Psoas muscle (tissue), 8 donors: ENCODE results near the gene WWTR1. TPM values are rescaled to one million over a fixed set of nuclear protein-coding genes. Genes with fewer than 3 reads are reported as not detected.

ENCODE experiments used
- ATAC-seq, 4 donors: fragments of 200-7000 bp; cut with Tn5 transposase; one replicate each; pipeline ENCODE4 v1.9.1; 2020; ENCODE audit warnings: moderate library complexity in 3 of 4, mild to moderate bottlenecking in 2 of 4
- DNase-seq, 2 donors: peaks; one replicate each; pipeline ENCODE4 v3.0.0-alpha.2; 2020
- H3K27ac ChIP-seq: fragments of 200-600 bp; one replicate; pipeline ENCODE4 v1.8.0; 2022
- H3K27me3 ChIP-seq, 3 donors: fragments of 200-600 bp in 1 of 3; one replicate each; pipeline versions ENCODE4 v1.6.1 to v1.8.0; 2013 to 2022; ENCODE audit warnings: low read length in 2 of 3, mild to moderate bottlenecking in 2 of 3, moderate library complexity in 1 of 3; ENCODE audit not compliant: insufficient read depth in 3 of 3
- H3K36me3 ChIP-seq, 2 donors: fragments of 200-600 bp in 1 of 2; one replicate each; pipeline versions ENCODE4 v1.6.1 to v1.8.0; 2013 to 2022; ENCODE audit warnings: low read depth in 1 of 2, mild to moderate bottlenecking in 1 of 2, moderate library complexity in 1 of 2; ENCODE audit not compliant: insufficient read depth in 1 of 2
- H3K4me1 ChIP-seq: fragments of 200-600 bp; one replicate; pipeline ENCODE4 v1.8.0; 2022
- H3K4me3 ChIP-seq: fragments of 200-600 bp; one replicate; pipeline ENCODE4 v1.8.0; 2022; ENCODE audit warnings: mild to moderate bottlenecking
- H3K9me3 ChIP-seq: fragments of 200-600 bp; one replicate; pipeline ENCODE4 v1.8.0; 2022
- CTCF ChIP-seq: fragments of 200-600 bp; IDR thresholded peaks from one replicate; pipeline ENCODE4 v1.8.0; 2022; ENCODE audit warnings: antibody characterized with exemption
- WGBS, 3 donors: extraction: QIAGEN DNeasy Blood & Tissue Kit; methylation state at CpG; one replicate each; pipeline versions ENCODE4 v1.1.6 to v1.1.7; 2013; 5-methylcytosine and 5-hydroxymethylcytosine counted together
- intact Hi-C, 2 donors: fragments of 100-400 bp; cut with DNase I; formaldehyde crosslinking; loops; one replicate each; pipeline versions ENCODE4 v1.11.0 to v1.14.2; 2022
- polyA plus RNA-seq, 3 donors: library from polyadenylated mRNA; stranded (reverse); fragments of 200-250 nt; gene quantifications; one replicate each; pipeline ENCODE4 v1.2.3, GENCODE V29; 2013
- total RNA-seq, 4 donors: library from RNA; stranded (reverse); fragmentation: NEBNext Ultra II Directional in 2 of 4; extraction: Animal tissue kit (Norgen Biotek cat#: 25700) in 2 of 4; gene quantifications; one replicate each; pipeline versions ENCODE4 v1.2.1 to v1.2.4, GENCODE V29; 2021 to 2023
- donor health status: healthy with polysubstance abuse.
- donor health status: DM: no; HTN: no; CAD: no; lungs with moderate emphysema.
- donor health status: Bipolar disorder and iron deficiency.
- donor health status: healthy.
- donor health status: DM: yes; HTN: yes; CAD: no.
- donor health status: DM: no; HTN: no; CAD: no.
- donor health status: DM: no; HTN: no; CAD: no.
- donor health status: DM: yes; HTN: yes; CAD: no.

WWTR1 gene
- total and polyA plus RNA-seq, 7 donors, result 6.7 to 53.5 (median 24.7) TPM

DNA sequence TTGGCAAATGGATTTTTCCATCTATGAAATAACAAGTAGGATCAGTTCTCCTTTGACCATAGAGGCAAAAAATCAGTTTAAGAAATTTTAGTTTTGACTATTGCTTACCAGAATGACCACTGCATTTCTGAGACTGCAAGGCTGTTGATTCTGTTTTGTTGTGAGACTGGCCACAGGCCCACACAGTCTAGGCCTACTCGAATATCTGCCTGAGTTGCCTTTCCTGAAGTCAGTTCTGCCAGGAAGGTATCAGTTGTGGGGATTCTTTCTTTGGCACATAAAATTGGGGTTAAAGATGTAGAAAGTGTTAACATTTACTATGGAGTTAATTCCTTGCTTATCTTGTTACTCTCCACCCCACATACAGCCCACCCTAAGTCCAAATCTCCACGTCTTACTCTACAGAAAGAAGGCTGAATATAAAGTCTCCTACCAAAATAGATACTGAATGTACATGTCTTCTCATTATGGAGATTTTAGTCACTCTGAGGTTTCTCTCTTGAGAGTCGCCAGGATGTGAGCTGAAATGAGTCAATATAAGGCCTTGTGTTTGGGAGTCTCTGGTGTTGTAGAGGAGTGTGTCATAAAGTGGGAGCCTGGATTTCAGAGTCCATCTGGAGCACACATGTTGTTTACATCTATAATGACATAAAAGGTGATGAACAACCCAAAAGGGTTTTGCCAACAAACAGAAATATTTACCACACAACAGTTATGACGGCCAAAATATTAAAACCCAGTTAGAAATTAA lies 45.0 kb upstream of the WWTR1 start:
- peaks cover 4% of the 10 kb centered on the region for H3K9me3 ChIP-seq
- TF ChIP-seq CTCF, result no peak
- DNase-seq (no peak), ATAC-seq (peak in 2 of 4 donors; percentile 46 to 49)
- WGBS, 3 donors, result 63 to 78% (median 76%) methylated on average over 4 of the region's 4 CpGs
- H3K36me3 ChIP-seq, result no peaks in the 10 kb centered on the region
- no peak overlapping the region for H3K4me3 ChIP-seq
- no peaks in the 10 kb centered on the region for H3K27me3 ChIP-seq
- no peaks in the 10 kb centered on the region for H3K4me1 ChIP-seq
- no peak overlapping the region for H3K27ac ChIP-seq
- intact Hi-C loops, result loop anchor here in 1 of 2 donors (5.0 kb wide), 1 partner anchor 36 kb away; no protein-coding TSS in a partner anchor

- ATAC-seq (no peak), DNase-seq (no peak)
- H3K9me3 ChIP-seq, result peaks cover 4% of the 10 kb centered on the region
- no peaks in the 10 kb centered on the region for H3K36me3 ChIP-seq
- no peaks in the 10 kb centered on the region for H3K27me3 ChIP-seq
- no peaks in the 10 kb centered on the region for H3K4me1 ChIP-seq
- H3K27ac ChIP-seq, result no peak overlapping the region
- intact Hi-C loops, result loop anchor here in 1 of 2 donors (5.0 kb wide), 1 partner anchor 35 kb away; no protein-coding TSS in a partner anchor
- H3K4me3 ChIP-seq, result no peak overlapping the region
- 97 to 100% (median 100%) methylated on average over 1 of the region's 1 CpG for WGBS, 3 donors
- TF ChIP-seq CTCF, result no peak
Observed at GRCh38 chr3:149701977-149702350, 44.1 kb upstream of the WWTR1 start.

DNA sequence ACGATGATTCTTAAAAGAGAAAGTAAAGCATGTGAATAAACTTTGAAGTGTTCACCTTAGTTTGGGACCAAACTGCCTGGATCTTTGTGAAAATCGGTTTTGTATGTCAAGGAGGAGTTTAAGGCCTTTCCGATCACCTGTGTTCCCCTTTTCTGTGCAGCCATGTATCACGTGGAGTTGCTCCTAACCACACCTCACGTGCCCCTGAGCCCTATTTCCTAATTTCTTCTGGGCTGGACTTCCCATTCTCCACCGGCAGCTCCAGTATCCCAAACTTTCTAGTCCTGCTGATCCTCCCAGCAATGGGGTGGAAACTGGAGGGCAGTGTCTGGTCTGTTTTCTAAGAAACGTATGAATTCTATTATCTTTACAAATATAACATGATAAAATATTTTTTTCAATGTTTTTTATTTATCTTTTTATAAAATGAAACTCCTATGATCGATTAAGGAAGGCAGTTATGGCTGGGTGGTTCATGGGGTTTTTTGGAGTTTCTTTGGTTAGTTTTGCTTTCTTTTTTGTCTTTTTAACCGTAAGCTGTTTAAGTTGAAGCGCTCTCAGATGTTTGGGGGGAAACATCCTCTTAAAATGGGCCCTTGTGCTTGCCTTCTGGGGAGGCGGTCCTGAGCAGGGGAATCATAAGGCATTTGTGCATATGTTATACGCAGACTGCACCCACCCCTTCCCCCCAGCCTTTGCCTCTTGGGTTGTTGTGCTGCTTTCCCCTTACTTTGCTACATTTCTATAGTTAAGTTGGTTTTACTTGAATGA lies 43.6 kb upstream of the WWTR1 start:
- Histone ChIP-seq H3K4me1 (no peaks in the 10 kb centered on the region), H3K36me3 (no peaks in the 10 kb centered on the region), H3K4me3 (no peak overlapping the region), H3K27ac (no peak overlapping the region), H3K27me3 (no peaks in the 10 kb centered on the region), H3K9me3 (peaks cover 4% of the 10 kb centered on the region)
- ATAC-seq, result no peak
- intact Hi-C loops, result loop anchor here in 1 of 2 donors (5.0 kb wide), 1 partner anchor 34 kb away; no protein-coding TSS in a partner anchor
- no peak for TF ChIP-seq CTCF
- WGBS, 3 donors, result 89 to 92% (median 90%) methylated on average over 12 of the region's 12 CpGs
- DNase-seq, result no peak

GRCh38 chr3:149688122-149688757 lies 30.4 kb upstream of the WWTR1 start:
- H3K27me3 ChIP-seq, result no peaks in the 10 kb centered on the region
- WGBS, 3 donors, result 94 to 97% (median 97%) methylated on average over 3 of the region's 3 CpGs
- TF ChIP-seq CTCF, result no peak
- no peaks in the 10 kb centered on the region for H3K9me3 ChIP-seq
- DNase-seq (no peak), ATAC-seq (no peak)
- intact Hi-C loops, result no loop called here
- no peak overlapping the region for H3K4me3 ChIP-seq
- no peak overlapping the region for H3K27ac ChIP-seq
- H3K4me1 ChIP-seq, result no peaks in the 10 kb centered on the region
- H3K36me3 ChIP-seq, result no peaks in the 10 kb centered on the region
